Omental fat pad (tissue), 4 donors: ENCODE measurements around the gene FAM13C. TPM values are rescaled to one million over a fixed set of nuclear protein-coding genes. Genes with fewer than 3 reads are reported as not detected.

Experiments used
- ATAC-seq: fragments of 150-250 bp; one replicate; pipeline ENCODE4 v1.9.1; 2016; ENCODE audit warnings: mild to moderate bottlenecking, moderate library complexity; ENCODE audit not compliant: low FRiP score
- DNase-seq: peaks from one replicate; pipeline ENCODE4 v3.0.0-alpha.2; 2019; ENCODE audit warnings: low spot score
- total RNA-seq, 4 donors: library from RNA; depleted of rRNA; stranded (reverse); fragments of >200 nt; gene quantifications; one replicate each; pipeline ENCODE4 v1.1.0, GENCODE V29; 2016
- TF ChIP-seq, protein P1 (sequence below), 3 donors: fragments of 450-650 bp; IDR thresholded peaks; one replicate each; pipeline ENCODE4 v1.5.1; 2016 to 2017; ENCODE audit warnings: antibody characterized with exemption in 3 of 3, mild to moderate bottlenecking in 3 of 3, moderate library complexity in 2 of 3

FAM13C gene
- total RNA-seq, 4 donors from 2014 or later, result 2.2 to 43.0 (median 11.6) TPM

DNA sequence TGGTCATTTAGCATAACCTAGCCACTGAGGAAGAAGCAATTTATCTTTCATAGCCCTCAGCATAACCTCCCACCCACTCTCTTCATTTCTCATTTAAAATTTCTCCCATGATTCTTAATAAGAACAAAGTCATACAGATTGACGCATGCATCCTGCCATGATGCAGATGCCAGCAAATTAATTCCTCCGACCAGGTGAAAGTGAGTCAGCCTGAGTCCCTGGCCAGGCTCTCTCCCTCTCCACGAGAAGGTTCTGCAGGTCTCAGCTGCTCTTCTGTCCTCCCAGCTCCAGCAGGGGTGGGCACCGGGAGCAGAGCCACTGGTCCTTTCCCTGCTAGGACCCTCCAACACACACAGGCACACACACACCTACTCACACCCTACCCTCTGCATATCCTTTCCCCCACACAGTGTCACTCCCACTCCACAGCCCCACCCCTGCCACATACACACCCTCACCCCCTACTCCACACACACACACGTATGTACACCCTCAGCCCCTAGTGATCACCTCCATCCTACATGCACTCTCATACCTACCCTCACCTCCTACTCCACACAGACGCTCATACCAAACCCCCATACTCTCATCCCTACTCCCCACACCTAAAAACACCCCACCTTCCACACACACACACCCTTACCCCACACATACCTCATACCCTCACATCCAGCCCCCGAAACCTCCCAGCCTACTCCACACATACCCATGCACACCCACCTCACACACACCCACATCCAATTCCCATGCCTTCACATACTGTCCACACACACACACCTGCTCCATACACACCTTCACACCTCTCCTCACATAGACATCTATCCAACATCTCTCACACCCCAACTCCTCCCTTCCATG, 78.0 kb downstream of the FAM13C start:
- no peak for DNase-seq
- TF ChIP-seq, protein P1, sequence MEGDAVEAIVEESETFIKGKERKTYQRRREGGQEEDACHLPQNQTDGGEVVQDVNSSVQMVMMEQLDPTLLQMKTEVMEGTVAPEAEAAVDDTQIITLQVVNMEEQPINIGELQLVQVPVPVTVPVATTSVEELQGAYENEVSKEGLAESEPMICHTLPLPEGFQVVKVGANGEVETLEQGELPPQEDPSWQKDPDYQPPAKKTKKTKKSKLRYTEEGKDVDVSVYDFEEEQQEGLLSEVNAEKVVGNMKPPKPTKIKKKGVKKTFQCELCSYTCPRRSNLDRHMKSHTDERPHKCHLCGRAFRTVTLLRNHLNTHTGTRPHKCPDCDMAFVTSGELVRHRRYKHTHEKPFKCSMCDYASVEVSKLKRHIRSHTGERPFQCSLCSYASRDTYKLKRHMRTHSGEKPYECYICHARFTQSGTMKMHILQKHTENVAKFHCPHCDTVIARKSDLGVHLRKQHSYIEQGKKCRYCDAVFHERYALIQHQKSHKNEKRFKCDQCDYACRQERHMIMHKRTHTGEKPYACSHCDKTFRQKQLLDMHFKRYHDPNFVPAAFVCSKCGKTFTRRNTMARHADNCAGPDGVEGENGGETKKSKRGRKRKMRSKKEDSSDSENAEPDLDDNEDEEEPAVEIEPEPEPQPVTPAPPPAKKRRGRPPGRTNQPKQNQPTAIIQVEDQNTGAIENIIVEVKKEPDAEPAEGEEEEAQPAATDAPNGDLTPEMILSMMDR (IDR thresholded peaks at IDR 0.05), result no peak
- ATAC-seq, result no peak

DNA sequence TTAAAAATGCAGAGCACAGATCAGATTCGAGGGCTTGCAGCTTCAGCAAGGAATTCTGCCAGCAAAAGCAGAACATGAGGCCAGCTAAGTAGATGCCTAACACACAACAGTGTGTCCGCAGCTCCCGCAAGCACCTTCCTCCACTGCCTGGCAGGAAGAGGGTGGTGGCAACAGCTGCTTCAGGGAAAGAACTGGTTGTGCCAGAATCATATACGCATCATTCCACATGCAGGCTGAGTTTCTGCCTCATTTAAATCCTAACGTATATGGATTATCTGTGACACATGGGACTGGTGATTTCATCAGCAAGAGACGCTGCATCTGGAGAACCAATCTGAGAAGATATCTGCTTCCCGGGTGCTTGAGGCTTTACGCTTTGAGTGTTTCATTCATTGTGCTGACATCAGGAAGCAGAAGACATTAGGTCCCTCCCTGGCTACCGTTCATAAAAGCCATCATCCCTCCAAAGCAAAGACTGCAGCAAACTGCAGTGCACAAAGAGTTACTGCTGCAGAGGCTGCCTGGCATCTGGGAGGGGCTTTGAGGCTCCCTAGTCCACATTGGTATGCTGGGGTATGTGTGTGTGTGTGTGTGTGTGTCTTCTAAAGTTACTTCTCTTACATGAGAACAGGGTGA, 78.8 kb downstream of the FAM13C start:
- DNase-seq, result no peak
- TF ChIP-seq, protein P1 (IDR thresholded peaks at IDR 0.05), result no peak
- ATAC-seq, result peak; percentile 4

DNA sequence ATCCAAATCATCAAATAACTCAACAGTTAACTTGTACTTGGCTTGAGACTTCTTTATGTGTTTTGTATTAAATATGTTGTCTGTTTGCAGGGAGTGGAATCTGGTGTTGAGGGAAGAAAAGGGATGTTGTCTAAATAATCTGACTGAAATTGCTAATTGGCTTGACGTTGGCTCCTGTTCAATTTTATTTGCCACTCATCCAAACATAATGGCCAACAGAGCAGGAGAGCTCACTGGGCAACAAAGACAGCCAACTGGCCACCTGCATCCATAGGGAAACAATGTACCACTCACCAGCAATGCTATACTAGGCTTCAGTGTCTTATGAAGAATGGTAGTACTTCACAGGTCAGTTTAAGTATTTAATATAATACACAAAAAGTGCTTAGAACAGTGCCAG, 80.5 kb downstream of the FAM13C start:
- ATAC-seq (no peak), DNase-seq (no peak)
- TF ChIP-seq, protein P1 (IDR thresholded peaks at IDR 0.05), result no peak

DNA sequence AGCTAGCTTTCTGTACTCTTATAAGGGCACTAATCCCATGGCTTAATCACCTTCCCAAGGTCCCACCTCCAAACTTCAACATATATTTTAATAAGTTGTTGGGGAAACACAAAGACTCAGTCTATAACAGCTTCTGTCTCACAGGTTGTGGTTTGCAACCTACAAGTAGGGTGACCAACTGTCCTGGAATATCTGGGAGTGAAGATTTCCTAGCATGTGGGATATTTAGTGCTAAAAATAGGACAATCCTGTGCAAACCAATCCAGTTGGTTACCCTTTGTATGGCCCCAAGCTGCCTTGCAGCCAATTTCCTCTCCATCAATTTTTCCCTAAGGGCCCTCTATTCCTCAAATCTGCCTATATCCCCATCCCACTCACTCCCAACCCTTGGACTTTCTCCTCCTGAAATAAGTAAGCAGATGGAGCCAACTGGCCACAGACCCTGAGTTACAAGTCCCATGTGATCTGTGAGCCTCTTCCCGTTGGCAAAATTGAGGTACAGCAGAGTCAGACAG, 82.3 kb downstream of the FAM13C start:
- ATAC-seq (no peak), DNase-seq (no peak)
- TF ChIP-seq, protein P1 (IDR thresholded peaks at IDR 0.05), result no peak

DNA sequence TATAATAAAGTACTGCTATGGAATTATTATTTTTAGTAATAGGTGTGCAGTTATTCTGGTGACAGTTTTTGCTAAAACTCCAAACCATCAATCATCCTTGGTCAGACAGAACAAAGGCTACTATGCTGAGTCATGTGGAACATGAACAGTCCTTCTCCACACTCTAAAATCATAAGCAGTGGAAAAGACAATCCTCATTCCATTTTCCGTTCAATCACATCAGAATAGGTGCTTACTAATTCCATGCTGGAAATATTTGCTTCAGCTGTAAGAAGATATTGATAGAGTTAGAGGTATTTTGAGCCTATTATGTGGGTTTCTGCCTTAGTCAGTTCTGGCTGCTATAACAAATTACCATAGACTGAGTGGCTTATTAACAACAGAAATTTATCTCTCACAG, 82.9 kb downstream of the FAM13C start:
- DNase-seq (no peak), ATAC-seq (no peak)
- TF ChIP-seq, protein P1 (IDR thresholded peaks at IDR 0.05), result no peak

DNA sequence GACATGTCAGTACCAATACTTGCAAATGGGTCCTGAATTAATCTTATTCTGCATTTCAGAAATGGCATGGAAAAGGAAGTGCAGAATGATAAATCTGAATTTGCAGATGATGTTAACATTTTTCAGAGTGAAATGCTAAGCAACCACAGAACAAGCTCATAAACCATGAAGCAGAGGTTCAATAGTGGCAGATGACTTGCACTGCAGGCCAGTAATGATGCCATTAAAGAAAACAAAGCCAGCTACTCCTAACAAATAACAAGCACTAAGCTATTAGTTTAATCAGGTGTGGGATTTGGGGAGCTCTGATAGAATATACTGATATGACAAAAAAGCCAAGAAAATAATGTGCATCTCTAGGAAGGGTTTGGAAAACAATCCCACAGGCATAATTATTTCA, 85.4 kb downstream of the FAM13C start:
- no peak for DNase-seq
- TF ChIP-seq, protein P1 (IDR thresholded peaks at IDR 0.05), result no peak
- ATAC-seq, result no peak
